Measurements from ENCODE around the gene C16orf96. TPM values are rescaled to one million over a fixed set of nuclear protein-coding genes. Genes with fewer than 3 reads are reported as not detected.

The C16orf96 gene
- total and polyA plus RNA-seq, 2 of the 8 experiments (the other 6 are each of a cell fraction or from before 2014, with no cell fraction given): 1.0 to 1.3 TPM

- Histone ChIP-seq H3K18ac (ENCODE audit: extremely low read depth, low read length) (peak overlapping the region; percentile 78), H2BK20ac (ENCODE audit: low read length) (0 out of 2 replicates have a peak overlapping the region, but pooled peaks have one; percentile 61), H2BK5ac (ENCODE audit: low read depth, low read length) (peak overlapping the region; percentile 81), H3K79me1 (ENCODE audit: low read depth, low read length) (peaks cover 9% of the 10 kb centered on the region; the same call in 1 of the 2 replicates), H3K4ac (replicated peaks; ENCODE audit: insufficient read length, low read depth, low read length) (no peak overlapping the region), H3K23ac (ENCODE audit: insufficient read length) (no peak overlapping the region), H3K79me2 (ENCODE audit: control insufficient read depth in 1 of 2, insufficient read depth in 2 of 2, low read length in 2 of 2) (peaks cover 13 to 45% of the 10 kb centered on the region in 2 experiments; a peak in 3 of 4 replicates), H3K56ac (replicated peaks; ENCODE audit: insufficient read length, low read depth, low read length) (peak overlapping the region; percentile 26), H3K4me3 (ENCODE audit: extremely low read depth in 1 of 4, insufficient read depth in 2 of 4, low read depth in 3 of 4, low read length in 4 of 4) (peak overlapping the region in 3 of 4 experiments; percentile 85 to 87 (median 85); a peak in 6 of 8 replicates), H2BK12ac (ENCODE audit: low read depth, low read length) (0 out of 2 replicates have a peak overlapping the region, but pooled peaks have one; percentile 32), H3K4me2 (ENCODE audit: insufficient read depth in 1 of 2, low read depth in 2 of 2, low read length in 2 of 2) (peak overlapping the region; percentile 95 to 97), H3K14ac (ENCODE audit: insufficient read length) (no peak overlapping the region), H4K91ac (replicated peaks; ENCODE audit: insufficient read length, low read length) (peak overlapping the region; percentile 56), H3K27ac (ENCODE audit: low read depth, low read length) (peak overlapping the region; percentile 91; the same call in 1 of the 2 replicates), H4K8ac (ENCODE audit: extremely low read depth, insufficient read depth, low read length) (no peak overlapping the region), H2AK5ac (ENCODE audit: low read depth, low read length) (no peak overlapping the region), H4K20me1 (replicated peaks in 1 of 2; ENCODE audit: control insufficient read depth in 1 of 2, insufficient read depth in 2 of 2, low read length in 2 of 2) (peaks cover 13 to 24% of the 10 kb centered on the region in 2 experiments), H2AFZ (ENCODE audit: low read length) (no peak overlapping the region), H2BK120ac (replicated peaks; ENCODE audit: low read depth, low read length) (no peak overlapping the region), H2BK15ac (ENCODE audit: low read length) (no peak overlapping the region), H3K36me3 (ENCODE audit: control insufficient read depth in 2 of 4, insufficient read depth in 4 of 4, low read length in 3 of 4) (peaks cover 2 to 20% (median 10%) of the 10 kb centered on the region in 4 experiments; a peak in 4 of 8 replicates), H4K5ac (ENCODE audit: insufficient read length, low read depth, low read length) (no peak overlapping the region), H3K9me3 (ENCODE audit: insufficient read depth in 2 of 2, low read depth in 1 of 2, low read length in 1 of 2) (no peaks in the 10 kb centered on the region), H3K9ac (replicated peaks in 1 of 4; ENCODE audit: extremely low read depth in 1 of 4, low read depth in 3 of 4, low read length in 3 of 4) (no peak overlapping the region; a peak in 2 of 7 replicates), H3K23me2 (ENCODE audit: low read depth, low read length) (peaks cover 12% of the 10 kb centered on the region), H3K27me3 (replicated peaks in 1 of 4; ENCODE audit: control insufficient read depth in 3 of 4, extremely low read depth in 1 of 4, insufficient read depth in 3 of 4, low read length in 3 of 4) (no peaks in the 10 kb centered on the region), H3K4me1 (replicated peaks in 1 of 4; ENCODE audit: control insufficient read depth in 3 of 4, insufficient read depth in 4 of 4, low read length in 3 of 4) (peaks cover 0 to 42% (median 32%) of the 10 kb centered on the region in 4 experiments; a peak in 6 of 7 replicates)
- 26% methylated on average over 7 of the region's 7 CpGs; no CpG with 5 or more reads in 1 of the 2 experiments for WGBS, 2 experiments (ENCODE audit: extremely low coverage in 1 of 2, insufficient coverage in 1 of 2, insufficient read length in 1 of 2, insufficient replicate concordance in 2 of 2, low coverage in 1 of 2, low lambda C conversion rate in 2 of 2, missing lambda C conversion rate in 1 of 2)
- CTCF ChIA-PET (ENCODE audit: partially characterized antibody): interaction anchor here (0.6 to 3.1 kb wide), 18 partner anchors 9 to 1348 kb away, joined by 3 to 13 read pairs (median 4); no protein-coding TSS in a partner anchor
- POLR2A ChIA-PET (ENCODE audit: partially characterized antibody): interaction anchor here (1.1 to 13.3 kb wide), 9 partner anchors 8 to 111 kb away, joined by 3 to 126 read pairs (median 8); partner anchors contain the start of gene MGRN1
- FAIRE-seq: no peak
- peak in 1 of 2 experiments; percentile 76 for DNase-seq (ENCODE audit: low read depth in 1 of 2, low spot score in 2 of 2)
- TF ChIP-seq RFX5 (IDR thresholded peaks at IDR 0.05; ENCODE audit: borderline replicate concordance, low read depth, low read length) (no peak), TEAD4 (IDR thresholded peaks at IDR 0.05; ENCODE audit: low read depth, low read length) (0 out of 2 replicates have a peak, but pooled peaks have one; percentile 35), RAD21 (IDR thresholded peaks at IDR 0.05 in 1 of 2, conservative IDR thresholded peaks at IDR 0.05 in 1 of 2; ENCODE audit: low read depth in 2 of 2, low read length in 2 of 2) (peak; percentile 18 to 49; a peak in 3 of 4 replicates), TCF12 (IDR thresholded peaks at IDR 0.05; ENCODE audit: low read depth, low read length) (0 out of 2 replicates have a peak, but pooled peaks have one; percentile 56), ASH2L (IDR thresholded peaks at IDR 0.05; ENCODE audit: low read length) (peak; percentile 47), BCL11A (IDR thresholded peaks at IDR 0.05; ENCODE audit: low read depth in 2 of 2, low read length in 2 of 2) (no peak), TAF1 (IDR thresholded peaks at IDR 0.05; ENCODE audit: low read depth, low read length) (0 out of 2 replicates have a peak, but pooled peaks have one; percentile 8), CTCF (IDR thresholded peaks at IDR 0.05; ENCODE audit: control extremely low read depth in 1 of 3, insufficient read depth in 1 of 3, low read depth in 1 of 3, low read length in 3 of 3) (peak in 2 of 3 experiments; percentile 53 to 55; a peak in 3 of 4 replicates), YY1 (IDR thresholded peaks at IDR 0.05; ENCODE audit: low read depth, low read length) (peak; percentile 43; the same call in 1 of the 2 replicates)
Measured at GRCh38 chr16:4612474-4612931, 56.4 kb downstream of the C16orf96 start.

Measured in H1 (cell line).